SK-N-SH (cell line): Measurements from ENCODE around the gene USP36.

Experiments used
- EZH2phosphoT487 ChIP-seq: fragments of 200-600 bp; sonication (generic); IDR thresholded peaks from 2 replicates; pipeline ENCODE4 v1.6.1; 2017; ENCODE audit warnings: low read depth, mixed run types, mild to moderate bottlenecking, antibody characterized with exemption, moderate library complexity, borderline replicate concordance
- NFIC ChIP-seq: IDR thresholded peaks from 2 replicates; pipeline ENCODE4 v1.4.0; 2012; ENCODE audit warnings: borderline replicate concordance
- RAD21 ChIP-seq: IDR thresholded peaks from 2 replicates; pipeline ENCODE4 v1.6.1; 2012; ENCODE audit warnings: mild to moderate bottlenecking, low read length
- SIN3A ChIP-seq: IDR thresholded peaks from 2 replicates; pipeline ENCODE4 v1.6.1; 2012; ENCODE audit warnings: low read depth, mild to moderate bottlenecking, low read length, moderate library complexity, borderline replicate concordance
- TAF1 ChIP-seq: IDR thresholded peaks from 2 replicates; pipeline ENCODE4 v1.6.1; 2012; ENCODE audit warnings: low read depth, mild to moderate bottlenecking, low read length, moderate library complexity, borderline replicate concordance
- TEAD4 ChIP-seq: IDR thresholded peaks from 2 replicates; pipeline ENCODE4 v1.4.0; 2012; ENCODE audit warnings: mild to moderate bottlenecking, borderline replicate concordance; ENCODE audit not compliant: insufficient read depth
- TF ChIP-seq, protein P1 (sequence below): fragments of 200-600 bp; sonication (generic); IDR thresholded peaks from 2 replicates; pipeline ENCODE4 v1.6.1; 2017; ENCODE audit warnings: antibody characterized with exemption, mild to moderate bottlenecking, moderate library complexity
- TF ChIP-seq, protein P2 (sequence below): IDR thresholded peaks from 2 replicates; pipeline ENCODE4 v1.4.0; 2012; ENCODE audit warnings: low read depth
- TF ChIP-seq, protein P3 (sequence below): IDR thresholded peaks from 2 replicates; pipeline ENCODE4 v1.6.1; 2012; ENCODE audit warnings: mild to moderate bottlenecking, low read depth, low read length, moderate library complexity
- TF ChIP-seq, protein P4 (sequence below): fragments of 150-350 bp; IDR thresholded peaks from 2 replicates; pipeline ENCODE4 v1.6.1; 2017; ENCODE audit warnings: antibody characterized with exemption, low read length, low read depth, borderline replicate concordance

DNA sequence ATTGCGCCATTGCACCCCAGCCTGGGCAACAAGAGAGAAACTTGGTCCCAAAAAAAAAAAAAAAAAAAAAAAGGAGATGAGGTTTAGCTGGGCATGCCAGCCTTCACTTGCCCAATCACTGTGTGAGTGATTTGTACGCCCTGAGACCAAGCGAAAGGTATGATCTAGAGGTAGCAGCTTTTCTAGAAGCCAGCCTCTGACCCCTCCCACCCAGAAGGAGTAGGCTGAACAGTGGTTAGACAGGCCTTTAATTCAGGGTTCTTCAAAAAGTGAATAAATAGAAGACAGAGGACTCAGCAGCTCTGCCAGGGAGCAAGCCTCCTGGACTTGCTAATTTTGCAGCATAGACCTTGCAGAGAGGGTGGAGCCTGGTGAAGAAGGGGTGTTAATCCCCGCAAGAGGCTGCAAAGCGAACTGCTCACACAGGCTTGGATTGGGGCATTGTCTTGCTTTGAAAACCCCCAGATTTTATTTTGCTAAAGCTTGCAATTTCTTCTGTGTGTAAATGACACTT is 51.4 kb downstream of the USP36 start:
- TF ChIP-seq EZH2phosphoT487 (no peak), TEAD4 (no peak), TAF1 (no peak), NFIC (no peak), RAD21 (no peak), SIN3A (0 out of 2 replicates have a peak, but pooled peaks have one; percentile 10)
- TF ChIP-seq, protein P1, sequence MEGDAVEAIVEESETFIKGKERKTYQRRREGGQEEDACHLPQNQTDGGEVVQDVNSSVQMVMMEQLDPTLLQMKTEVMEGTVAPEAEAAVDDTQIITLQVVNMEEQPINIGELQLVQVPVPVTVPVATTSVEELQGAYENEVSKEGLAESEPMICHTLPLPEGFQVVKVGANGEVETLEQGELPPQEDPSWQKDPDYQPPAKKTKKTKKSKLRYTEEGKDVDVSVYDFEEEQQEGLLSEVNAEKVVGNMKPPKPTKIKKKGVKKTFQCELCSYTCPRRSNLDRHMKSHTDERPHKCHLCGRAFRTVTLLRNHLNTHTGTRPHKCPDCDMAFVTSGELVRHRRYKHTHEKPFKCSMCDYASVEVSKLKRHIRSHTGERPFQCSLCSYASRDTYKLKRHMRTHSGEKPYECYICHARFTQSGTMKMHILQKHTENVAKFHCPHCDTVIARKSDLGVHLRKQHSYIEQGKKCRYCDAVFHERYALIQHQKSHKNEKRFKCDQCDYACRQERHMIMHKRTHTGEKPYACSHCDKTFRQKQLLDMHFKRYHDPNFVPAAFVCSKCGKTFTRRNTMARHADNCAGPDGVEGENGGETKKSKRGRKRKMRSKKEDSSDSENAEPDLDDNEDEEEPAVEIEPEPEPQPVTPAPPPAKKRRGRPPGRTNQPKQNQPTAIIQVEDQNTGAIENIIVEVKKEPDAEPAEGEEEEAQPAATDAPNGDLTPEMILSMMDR = no peak
- TF ChIP-seq, protein P2, sequence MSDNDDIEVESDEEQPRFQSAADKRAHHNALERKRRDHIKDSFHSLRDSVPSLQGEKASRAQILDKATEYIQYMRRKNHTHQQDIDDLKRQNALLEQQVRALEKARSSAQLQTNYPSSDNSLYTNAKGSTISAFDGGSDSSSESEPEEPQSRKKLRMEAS = no peak
- TF ChIP-seq, protein P3, sequence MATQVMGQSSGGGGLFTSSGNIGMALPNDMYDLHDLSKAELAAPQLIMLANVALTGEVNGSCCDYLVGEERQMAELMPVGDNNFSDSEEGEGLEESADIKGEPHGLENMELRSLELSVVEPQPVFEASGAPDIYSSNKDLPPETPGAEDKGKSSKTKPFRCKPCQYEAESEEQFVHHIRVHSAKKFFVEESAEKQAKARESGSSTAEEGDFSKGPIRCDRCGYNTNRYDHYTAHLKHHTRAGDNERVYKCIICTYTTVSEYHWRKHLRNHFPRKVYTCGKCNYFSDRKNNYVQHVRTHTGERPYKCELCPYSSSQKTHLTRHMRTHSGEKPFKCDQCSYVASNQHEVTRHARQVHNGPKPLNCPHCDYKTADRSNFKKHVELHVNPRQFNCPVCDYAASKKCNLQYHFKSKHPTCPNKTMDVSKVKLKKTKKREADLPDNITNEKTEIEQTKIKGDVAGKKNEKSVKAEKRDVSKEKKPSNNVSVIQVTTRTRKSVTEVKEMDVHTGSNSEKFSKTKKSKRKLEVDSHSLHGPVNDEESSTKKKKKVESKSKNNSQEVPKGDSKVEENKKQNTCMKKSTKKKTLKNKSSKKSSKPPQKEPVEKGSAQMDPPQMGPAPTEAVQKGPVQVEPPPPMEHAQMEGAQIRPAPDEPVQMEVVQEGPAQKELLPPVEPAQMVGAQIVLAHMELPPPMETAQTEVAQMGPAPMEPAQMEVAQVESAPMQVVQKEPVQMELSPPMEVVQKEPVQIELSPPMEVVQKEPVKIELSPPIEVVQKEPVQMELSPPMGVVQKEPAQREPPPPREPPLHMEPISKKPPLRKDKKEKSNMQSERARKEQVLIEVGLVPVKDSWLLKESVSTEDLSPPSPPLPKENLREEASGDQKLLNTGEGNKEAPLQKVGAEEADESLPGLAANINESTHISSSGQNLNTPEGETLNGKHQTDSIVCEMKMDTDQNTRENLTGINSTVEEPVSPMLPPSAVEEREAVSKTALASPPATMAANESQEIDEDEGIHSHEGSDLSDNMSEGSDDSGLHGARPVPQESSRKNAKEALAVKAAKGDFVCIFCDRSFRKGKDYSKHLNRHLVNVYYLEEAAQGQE = no peak
- TF ChIP-seq, protein P4, sequence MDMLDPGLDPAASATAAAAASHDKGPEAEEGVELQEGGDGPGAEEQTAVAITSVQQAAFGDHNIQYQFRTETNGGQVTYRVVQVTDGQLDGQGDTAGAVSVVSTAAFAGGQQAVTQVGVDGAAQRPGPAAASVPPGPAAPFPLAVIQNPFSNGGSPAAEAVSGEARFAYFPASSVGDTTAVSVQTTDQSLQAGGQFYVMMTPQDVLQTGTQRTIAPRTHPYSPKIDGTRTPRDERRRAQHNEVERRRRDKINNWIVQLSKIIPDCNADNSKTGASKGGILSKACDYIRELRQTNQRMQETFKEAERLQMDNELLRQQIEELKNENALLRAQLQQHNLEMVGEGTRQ = no peak
